SK-N-MC (cell line): ENCODE results near the gene MALAT1.
A peak's percentile ranks its signal among the peaks of the same experiment; 100 is the strongest.

Experiments
- EZH2 ChIP-seq: fragments of 200-600 bp; sonication (generic); IDR thresholded peaks from one replicate; pipeline ENCODE4 v1.6.1; 2017; ENCODE audit warnings: antibody characterized with exemption
- FOXP2 ChIP-seq: optimal IDR thresholded peaks from 2 replicates; pipeline ENCODE3; 2011; ENCODE audit warnings: mild to moderate bottlenecking, moderate library complexity; ENCODE audit not compliant: insufficient read depth; ENCODE audit errors: extremely low read length, control extremely low read depth
- POLR2AphosphoS5 ChIP-seq: IDR thresholded peaks from 2 replicates; pipeline ENCODE4 v1.6.1; 2012; ENCODE audit warnings: mild to moderate bottlenecking, low read depth, low read length, borderline replicate concordance

GRCh38 chr11:65500387-65501185 is 1.7 kb downstream of the MALAT1 start:
- no peak for TF ChIP-seq EZH2
- no peak for TF ChIP-seq FOXP2
- peak; percentile 84 for TF ChIP-seq POLR2AphosphoS5
